ENCODE data around the gene ENAH. TPM values are rescaled to one million over a fixed set of nuclear protein-coding genes. Genes with fewer than 3 reads are reported as not detected.
A peak's percentile ranks its signal among the peaks of the same experiment; 100 is the strongest.

ENAH gene
- total RNA-seq, 1 experiment from 2014 or later, result 160 TPM

- no peak for DNase-seq
- H3K27me3 ChIP-seq (ENCODE audit: control insufficient read depth, insufficient read depth, low read length), result no peaks in the 10 kb centered on the region
- no peaks in the 10 kb centered on the region for H3K36me3 ChIP-seq (replicated peaks; ENCODE audit: control insufficient read depth, insufficient read depth, low read length)
- H3K4me3 ChIP-seq (ENCODE audit: insufficient read depth, low read depth, low read length), result no peak overlapping the region
These were observed 37.0 kb upstream of the ENAH start for GRCh38 chr1:225689882-225690459.

GRCh38 chr1:225688345-225688744 lies 35.4 kb upstream of the ENAH start:
- Histone ChIP-seq H3K4me3 (ENCODE audit: insufficient read depth, low read depth, low read length) (no peak overlapping the region), H3K36me3 (replicated peaks; ENCODE audit: control insufficient read depth, insufficient read depth, low read length) (no peaks in the 10 kb centered on the region), H3K27me3 (ENCODE audit: control insufficient read depth, insufficient read depth, low read length) (no peaks in the 10 kb centered on the region)
- no peak for DNase-seq

- peaks cover 2% of the 10 kb centered on the region; the same call in 1 of the 2 replicates for H3K27me3 ChIP-seq (ENCODE audit: control insufficient read depth, insufficient read depth, low read length)
- no peak for DNase-seq
- no peaks in the 10 kb centered on the region for H3K36me3 ChIP-seq (replicated peaks; ENCODE audit: control insufficient read depth, insufficient read depth, low read length)
- no peak overlapping the region for H3K4me3 ChIP-seq (ENCODE audit: insufficient read depth, low read depth, low read length)
These were observed 32.7 kb upstream of the ENAH start for GRCh38 chr1:225685476-225686176.

- Histone ChIP-seq H3K4me3 (ENCODE audit: insufficient read depth, low read depth, low read length) (no peak overlapping the region), H3K27me3 (ENCODE audit: control insufficient read depth, insufficient read depth, low read length) (peaks cover 2% of the 10 kb centered on the region; the same call in 1 of the 2 replicates), H3K36me3 (replicated peaks; ENCODE audit: control insufficient read depth, insufficient read depth, low read length) (no peaks in the 10 kb centered on the region)
- no peak for DNase-seq
These were observed 31.8 kb upstream of the ENAH start for GRCh38 chr1:225684741-225685140.

- no peak overlapping the region for H3K4me3 ChIP-seq (ENCODE audit: insufficient read depth, low read depth, low read length)
- H3K27me3 ChIP-seq (ENCODE audit: control insufficient read depth, insufficient read depth, low read length), result peaks cover 9% of the 10 kb centered on the region; the same call in 1 of the 2 replicates
- no peaks in the 10 kb centered on the region for H3K36me3 ChIP-seq (replicated peaks; ENCODE audit: control insufficient read depth, insufficient read depth, low read length)
- DNase-seq, result no peak
These were observed 28.3 kb upstream of the ENAH start for GRCh38 chr1:225681231-225681630.

DNA sequence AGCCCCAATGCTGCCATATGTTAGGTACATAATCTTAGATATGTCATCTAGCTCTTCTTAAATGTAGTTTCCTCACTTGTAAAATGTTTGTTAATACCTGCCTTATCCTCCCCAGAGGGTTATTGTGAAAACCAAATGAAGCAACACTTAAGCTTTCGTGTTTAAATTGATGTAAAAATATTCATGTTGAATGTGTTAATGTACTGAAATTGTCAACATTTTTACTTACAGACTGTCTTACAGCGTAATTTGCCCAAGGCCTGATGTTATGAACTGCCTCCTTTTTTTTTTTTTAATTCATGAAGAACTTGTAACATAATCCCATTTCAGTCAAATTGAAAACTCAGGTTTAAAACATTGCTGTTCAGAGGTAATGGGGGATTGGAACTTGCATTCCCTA lies 25.6 kb upstream of the ENAH start:
- no peak overlapping the region for H3K4me3 ChIP-seq (ENCODE audit: insufficient read depth, low read depth, low read length)
- H3K36me3 ChIP-seq (replicated peaks; ENCODE audit: control insufficient read depth, insufficient read depth, low read length), result no peaks in the 10 kb centered on the region
- DNase-seq, result no peak
- peaks cover 9% of the 10 kb centered on the region; the same call in 1 of the 2 replicates for H3K27me3 ChIP-seq (ENCODE audit: control insufficient read depth, insufficient read depth, low read length)

- Histone ChIP-seq H3K36me3 (replicated peaks; ENCODE audit: control insufficient read depth, insufficient read depth, low read length) (no peaks in the 10 kb centered on the region), H3K4me3 (ENCODE audit: insufficient read depth, low read depth, low read length) (peak overlapping the region; percentile 31), H3K27me3 (ENCODE audit: control insufficient read depth, insufficient read depth, low read length) (peaks cover 9% of the 10 kb centered on the region; the same call in 1 of the 2 replicates)
- DNase-seq, result peak; percentile 87
These were observed 24.6 kb upstream of the ENAH start for GRCh38 chr1:225677350-225678124.

GRCh38 chr1:225674381-225674780 lies 21.5 kb upstream of the ENAH start:
- Histone ChIP-seq H3K36me3 (replicated peaks; ENCODE audit: control insufficient read depth, insufficient read depth, low read length) (no peaks in the 10 kb centered on the region), H3K4me3 (ENCODE audit: insufficient read depth, low read depth, low read length) (no peak overlapping the region), H3K27me3 (ENCODE audit: control insufficient read depth, insufficient read depth, low read length) (peaks cover 7% of the 10 kb centered on the region; the same call in 1 of the 2 replicates)
- DNase-seq, result no peak

DNA sequence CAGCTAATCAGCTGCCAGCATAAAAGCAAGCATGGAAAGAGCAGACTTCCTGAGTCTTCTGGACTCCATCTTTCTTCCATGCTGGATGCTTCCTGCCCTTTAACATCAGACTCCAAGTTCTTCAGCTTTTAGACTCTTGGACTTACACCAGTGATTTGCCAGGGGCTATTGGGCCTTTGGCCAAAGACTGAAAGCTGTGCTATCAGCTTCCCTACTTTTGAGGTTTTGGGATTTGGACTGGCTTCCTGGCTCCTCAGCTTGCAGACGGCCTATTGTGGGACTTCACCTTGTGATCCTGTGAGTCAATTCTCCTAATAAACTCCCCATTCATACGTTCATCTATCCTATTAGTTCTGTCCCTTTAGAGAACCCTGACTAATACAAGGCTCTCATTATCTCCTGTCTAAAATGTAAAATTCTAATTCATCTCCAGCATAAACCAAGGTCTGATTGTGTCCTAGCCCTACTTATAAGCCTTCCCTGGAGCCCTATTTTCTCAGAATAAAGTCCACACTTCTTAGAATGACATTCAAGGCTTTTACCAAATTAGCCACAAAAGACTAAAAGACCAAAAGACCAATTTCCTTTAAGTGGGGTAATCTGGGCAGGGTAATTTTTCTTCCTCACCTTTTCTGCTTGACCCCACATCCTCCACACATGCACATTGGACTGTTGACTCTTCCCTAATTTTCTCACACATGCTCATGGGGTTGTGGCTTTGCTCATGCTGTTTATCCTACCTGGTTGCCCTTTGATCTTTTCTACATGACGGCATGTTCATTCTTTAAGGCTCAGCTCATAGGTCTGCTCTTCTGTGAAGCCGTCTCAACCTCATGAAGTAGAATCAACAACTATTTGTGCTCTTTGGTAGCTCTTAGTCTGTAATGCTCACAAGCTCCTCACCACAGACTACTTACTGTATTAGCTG lies 18.1 kb upstream of the ENAH start:
- Histone ChIP-seq H3K27me3 (ENCODE audit: control insufficient read depth, insufficient read depth, low read length) (no peaks in the 10 kb centered on the region), H3K36me3 (replicated peaks; ENCODE audit: control insufficient read depth, insufficient read depth, low read length) (no peaks in the 10 kb centered on the region), H3K4me3 (ENCODE audit: insufficient read depth, low read depth, low read length) (no peak overlapping the region)
- DNase-seq, result no peak

GRCh38 chr1:225670356-225670755 lies 17.4 kb upstream of the ENAH start:
- DNase-seq, result no peak
- Histone ChIP-seq H3K27me3 (ENCODE audit: control insufficient read depth, insufficient read depth, low read length) (no peaks in the 10 kb centered on the region), H3K36me3 (replicated peaks; ENCODE audit: control insufficient read depth, insufficient read depth, low read length) (no peaks in the 10 kb centered on the region), H3K4me3 (ENCODE audit: insufficient read depth, low read depth, low read length) (no peak overlapping the region)

GRCh38 chr1:225668222-225668621 lies 15.3 kb upstream of the ENAH start:
- Histone ChIP-seq H3K27me3 (ENCODE audit: control insufficient read depth, insufficient read depth, low read length) (no peaks in the 10 kb centered on the region), H3K36me3 (replicated peaks; ENCODE audit: control insufficient read depth, insufficient read depth, low read length) (no peaks in the 10 kb centered on the region), H3K4me3 (ENCODE audit: insufficient read depth, low read depth, low read length) (no peak overlapping the region)
- DNase-seq, result no peak

DNA sequence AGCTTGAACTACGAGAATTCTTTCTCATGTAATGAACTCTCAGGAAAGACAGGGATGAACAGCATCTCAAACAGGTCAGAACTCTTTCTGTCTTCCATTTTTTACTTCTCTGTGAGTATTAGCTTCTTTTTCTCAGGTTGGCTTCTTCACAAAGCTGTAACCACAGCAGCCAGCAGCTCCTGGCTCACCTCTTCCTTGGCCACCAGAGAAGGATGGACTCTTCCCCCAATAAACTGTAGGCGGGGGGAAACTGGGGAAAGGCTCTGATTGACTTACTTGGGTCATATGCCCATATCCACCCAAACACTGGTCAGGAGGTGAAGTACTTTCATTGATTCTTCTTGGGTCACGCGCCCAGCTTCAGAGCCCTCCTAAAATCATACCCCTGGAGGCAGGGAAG lies 14.4 kb upstream of the ENAH start:
- no peak for DNase-seq
- no peaks in the 10 kb centered on the region for H3K27me3 ChIP-seq (ENCODE audit: control insufficient read depth, insufficient read depth, low read length)
- no peak overlapping the region for H3K4me3 ChIP-seq (ENCODE audit: insufficient read depth, low read depth, low read length)
- no peaks in the 10 kb centered on the region for H3K36me3 ChIP-seq (replicated peaks; ENCODE audit: control insufficient read depth, insufficient read depth, low read length)

DNA sequence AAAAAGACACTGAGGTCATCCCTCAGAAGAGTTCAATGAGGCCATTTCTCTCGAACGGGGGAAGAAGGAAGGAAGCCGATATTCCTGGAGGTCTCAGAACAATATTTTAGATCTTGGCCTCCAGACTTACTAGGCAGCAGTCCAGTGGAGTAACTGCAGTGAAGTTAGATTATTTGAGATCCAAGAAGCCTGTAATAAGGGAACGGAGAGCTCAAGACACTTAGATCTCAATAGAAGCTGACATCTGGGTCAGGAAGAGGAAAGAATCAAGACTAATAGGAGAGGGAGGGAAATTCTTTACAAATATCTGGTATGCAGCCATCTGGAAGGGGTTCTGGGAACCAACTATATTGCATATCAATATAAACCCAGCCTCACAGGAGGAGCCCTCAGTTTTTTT lies 13.6 kb upstream of the ENAH start:
- no peaks in the 10 kb centered on the region for H3K36me3 ChIP-seq (replicated peaks; ENCODE audit: control insufficient read depth, insufficient read depth, low read length)
- DNase-seq, result no peak
- H3K27me3 ChIP-seq (ENCODE audit: control insufficient read depth, insufficient read depth, low read length), result no peaks in the 10 kb centered on the region
- no peak overlapping the region for H3K4me3 ChIP-seq (ENCODE audit: insufficient read depth, low read depth, low read length)

DNA sequence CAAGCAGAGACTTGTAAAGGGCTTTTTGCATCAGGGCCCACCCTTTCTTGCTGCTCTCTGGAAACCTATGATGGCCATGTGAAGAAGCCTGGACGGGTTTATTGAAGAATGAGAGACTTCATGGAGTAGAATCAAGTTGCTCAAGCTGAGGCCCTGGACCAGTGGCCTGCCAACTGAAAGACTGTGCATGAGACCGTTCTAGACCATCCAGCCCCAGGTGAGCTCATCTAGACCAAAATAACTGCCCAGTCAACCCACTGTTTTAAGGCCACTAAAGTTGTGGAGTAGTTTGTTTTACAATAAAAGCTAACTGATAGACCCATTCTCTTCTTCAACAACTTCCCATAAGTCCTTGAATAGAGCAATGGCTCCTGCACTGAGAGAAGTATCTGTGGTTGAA lies 11.8 kb upstream of the ENAH start:
- Histone ChIP-seq H3K36me3 (replicated peaks; ENCODE audit: control insufficient read depth, insufficient read depth, low read length) (no peaks in the 10 kb centered on the region), H3K4me3 (ENCODE audit: insufficient read depth, low read depth, low read length) (no peak overlapping the region), H3K27me3 (ENCODE audit: control insufficient read depth, insufficient read depth, low read length) (no peaks in the 10 kb centered on the region)
- DNase-seq, result no peak
